H9 (cell line): ENCODE measurements around the gene RRAGC. TPM values are rescaled to one million over a fixed set of nuclear protein-coding genes. Genes with fewer than 3 reads are reported as not detected.

ENCODE experiments used
- DNase-seq: peaks from one replicate; pipeline ENCODE4 v3.0.0-alpha.2; 2017
- H2AFZ ChIP-seq: one replicate; pipeline ENCODE4 v1.6.1; 2013; ENCODE audit warnings: mild to moderate bottlenecking, low read length, control low read depth, moderate library complexity
- H2AK5ac ChIP-seq: 2 replicates; pipeline ENCODE4 v1.6.1; 2013; ENCODE audit warnings: low read length, control low read depth, mixed read lengths; ENCODE audit not compliant: insufficient read length
- H2BK120ac ChIP-seq: one replicate; pipeline ENCODE4 v1.6.1; 2013; ENCODE audit warnings: low read depth, mild to moderate bottlenecking, low read length, control low read depth, inconsistent platforms; ENCODE audit not compliant: poor library complexity, severe bottlenecking
- H2BK12ac ChIP-seq: 2 replicates; pipeline ENCODE4 v1.6.1; 2013; ENCODE audit warnings: low read length, control low read depth, mixed read lengths, low read depth; ENCODE audit not compliant: insufficient read length
- H2BK15ac ChIP-seq: 2 replicates; pipeline ENCODE4 v1.6.1; 2013; ENCODE audit warnings: low read depth, low read length, control low read depth
- H2BK20ac ChIP-seq: one replicate; pipeline ENCODE4 v1.6.1; 2013; ENCODE audit warnings: low read depth, mild to moderate bottlenecking, low read length, control low read depth, inconsistent platforms; ENCODE audit not compliant: poor library complexity, severe bottlenecking
- H2BK5ac ChIP-seq: 2 replicates; pipeline ENCODE4 v1.6.1; 2013; ENCODE audit warnings: low read length, control low read depth, mixed read lengths; ENCODE audit not compliant: insufficient read length
- H3K14ac ChIP-seq: 2 replicates; pipeline ENCODE4 v1.6.1; 2013; ENCODE audit warnings: low read length, control low read depth; ENCODE audit not compliant: insufficient read depth
- H3K18ac ChIP-seq: 2 replicates; pipeline ENCODE4 v1.6.1; 2013; ENCODE audit warnings: low read depth, mild to moderate bottlenecking, mixed read lengths, low read length, control low read depth; ENCODE audit not compliant: insufficient read length
- H3K23ac ChIP-seq: 2 replicates; pipeline ENCODE4 v1.6.1; 2013; ENCODE audit warnings: low read length, control low read depth, mixed read lengths, low read depth; ENCODE audit not compliant: insufficient read length
- H3K23me2 ChIP-seq: 2 replicates; pipeline ENCODE4 v1.6.1; 2013; ENCODE audit warnings: low read depth, mild to moderate bottlenecking, mixed read lengths, low read length, control low read depth; ENCODE audit not compliant: insufficient read length, poor library complexity, severe bottlenecking
- H3K27ac ChIP-seq: 2 replicates; pipeline ENCODE4 v1.5.1; 2013; ENCODE audit warnings: low read length, control low read depth, mixed read lengths, low read depth; ENCODE audit not compliant: insufficient read length
- H3K27me3 ChIP-seq: 2 replicates; pipeline ENCODE4 v1.6.1; 2013; ENCODE audit warnings: low read length, control low read depth, inconsistent platforms; ENCODE audit not compliant: insufficient read depth
- H3K4ac ChIP-seq: 2 replicates; pipeline ENCODE4 v1.6.1; 2013; ENCODE audit warnings: low read depth, mild to moderate bottlenecking, control low read depth, inconsistent platforms, low read length, moderate library complexity
- H3K4me1 ChIP-seq: 2 replicates; pipeline ENCODE4 v1.6.1; 2013; ENCODE audit warnings: low read length, control low read depth, inconsistent platforms; ENCODE audit not compliant: insufficient read depth
- H3K4me2 ChIP-seq: 2 replicates; pipeline ENCODE4 v1.6.1; 2013; ENCODE audit warnings: low read length, control low read depth, mixed read lengths; ENCODE audit not compliant: insufficient read length, insufficient read depth
- H3K56ac ChIP-seq: 2 replicates; pipeline ENCODE4 v1.6.1; 2013; ENCODE audit warnings: low read depth, mild to moderate bottlenecking, mixed read lengths, low read length, control low read depth; ENCODE audit not compliant: insufficient read length
- H3K79me1 ChIP-seq: 2 replicates; pipeline ENCODE4 v1.6.1; 2013; ENCODE audit warnings: low read depth, mild to moderate bottlenecking, moderate library complexity, low read length, control low read depth, inconsistent platforms; ENCODE audit not compliant: insufficient read depth, poor library complexity, severe bottlenecking
- H3K79me2 ChIP-seq: 2 replicates; pipeline ENCODE4 v1.6.1; 2013; ENCODE audit warnings: low read length, control low read depth, inconsistent platforms; ENCODE audit not compliant: insufficient read depth
- H3K9ac ChIP-seq: 2 replicates; pipeline ENCODE4 v1.6.1; 2013; ENCODE audit warnings: low read length, control low read depth, mixed read lengths; ENCODE audit not compliant: insufficient read length; ENCODE audit errors: extremely low read depth
- H3K9me3 ChIP-seq: one replicate; pipeline ENCODE4 v1.6.1; 2013; ENCODE audit warnings: low read depth, low read length, inconsistent platforms; ENCODE audit not compliant: control insufficient read depth
- H3T11ph ChIP-seq: one replicate; pipeline ENCODE4 v1.6.1; 2013; ENCODE audit warnings: mild to moderate bottlenecking, low read length, control low read depth, inconsistent platforms
- H4K20me1 ChIP-seq: one replicate; pipeline ENCODE4 v1.6.1; 2013; ENCODE audit not compliant: control insufficient read depth, insufficient read length, insufficient read depth
- H4K5ac ChIP-seq: 2 replicates; pipeline ENCODE4 v1.6.1; 2013; ENCODE audit warnings: low read depth, mild to moderate bottlenecking, mixed read lengths, low read length, control low read depth; ENCODE audit not compliant: insufficient read length
- H4K8ac ChIP-seq: replicated peaks from 2 replicates; pipeline ENCODE4 v1.6.1; 2013; ENCODE audit warnings: low read length, control low read depth, mixed read lengths, low read depth; ENCODE audit not compliant: insufficient read length
- H4K91ac ChIP-seq: 2 replicates; pipeline ENCODE4 v1.6.1; 2013; ENCODE audit warnings: low read depth, mild to moderate bottlenecking, moderate library complexity, mixed read lengths, low read length, control low read depth; ENCODE audit not compliant: insufficient read length
- H3K27ac Mint-ChIP-seq, 3 experiments: 2 replicates in 2 of 3; 3 replicates in 1 of 3; pipeline ENCODE4 v1.8.0; 2020 to 2021; ENCODE audit warnings: mixed read lengths in 3 of 3, mild to moderate bottlenecking in 1 of 3, moderate library complexity in 1 of 3
- H3K27me3 Mint-ChIP-seq: 2 replicates; pipeline ENCODE4 v1.8.0; 2021; ENCODE audit warnings: low read depth, mild to moderate bottlenecking, moderate library complexity, mixed read lengths
- H3K36me3 Mint-ChIP-seq, 3 experiments: 2 replicates in 2 of 3; 3 replicates in 1 of 3; pipeline ENCODE4 v1.8.0; 2020 to 2021; ENCODE audit warnings: low read depth in 3 of 3, mixed read lengths in 3 of 3; ENCODE audit not compliant: insufficient read depth in 1 of 3
- H3K4me1 Mint-ChIP-seq, 2 experiments: 2 replicates each; pipeline ENCODE4 v1.8.0; 2020; ENCODE audit warnings: mixed read lengths in 2 of 2
- H3K4me3 Mint-ChIP-seq, 2 experiments: 2 replicates in 1 of 2; 3 replicates in 1 of 2; pipeline ENCODE4 v1.8.0; 2020 to 2021; ENCODE audit warnings: mild to moderate bottlenecking in 2 of 2, mixed read lengths in 2 of 2, moderate library complexity in 1 of 2
- H3K9me3 Mint-ChIP-seq, 2 experiments: 2 replicates in 1 of 2; 3 replicates in 1 of 2; pipeline ENCODE4 v1.8.0; 2020; ENCODE audit warnings: mild to moderate bottlenecking in 2 of 2, mixed read lengths in 2 of 2, moderate library complexity in 1 of 2
- WGBS: extraction: QIAGEN DNeasy Blood & Tissue Kit; methylation state at CpG from one replicate; pipeline ENCODE4 v1.1.7; 2013; ENCODE audit warnings: missing lambda C conversion rate, low lambda C conversion rate, mixed read lengths; ENCODE audit not compliant: insufficient read length; ENCODE audit errors: extremely low coverage; 5-methylcytosine and 5-hydroxymethylcytosine counted together
- total RNA-seq: library from RNA; stranded (reverse); gene quantifications from 2 replicates; pipeline ENCODE4 v1.2.1, GENCODE V29; 2021
- TF ChIP-seq, protein P1 (sequence below): fragments of 200-600 bp; sonication (generic); conservative IDR thresholded peaks from 3 replicates; pipeline ENCODE4 v1.8.0; 2021; ENCODE audit warnings: antibody characterized with exemption, mild to moderate bottlenecking

The RRAGC gene
- total RNA-seq, 1 experiment from 2014 or later: 17.9 TPM

DNA sequence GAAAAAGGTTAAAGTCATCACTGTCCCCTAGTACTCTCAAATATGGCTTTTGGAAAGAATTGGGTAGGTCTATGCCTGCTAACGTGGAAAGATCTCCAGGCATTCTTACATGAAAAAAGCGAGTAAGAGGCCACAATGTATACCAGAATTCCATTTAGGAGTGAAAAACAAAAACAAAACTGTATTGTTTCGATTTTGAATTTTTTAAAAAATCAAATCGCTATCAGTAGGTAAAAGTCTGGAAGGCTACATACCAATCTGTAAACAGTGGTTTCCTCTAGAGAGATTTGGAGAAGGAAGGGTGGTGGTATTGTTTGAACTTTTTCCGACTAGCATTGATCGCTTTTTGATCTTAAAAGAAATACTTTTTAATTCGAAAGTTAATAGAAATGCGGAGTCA, 55.9 kb downstream of the RRAGC start:
- H3K27ac Mint-ChIP-seq: no peak overlapping the region
- H3K9me3 ChIP-seq: no peaks in the 10 kb centered on the region
- no peak overlapping the region for H3K4ac ChIP-seq
- no peak overlapping the region for H3K23ac ChIP-seq
- H3K56ac ChIP-seq: no peak overlapping the region
- H3K27me3 ChIP-seq: peaks cover 10% of the 10 kb centered on the region; the same call in 1 of the 2 replicates
- DNase-seq: no peak
- no peak overlapping the region for H4K8ac ChIP-seq
- H2AK5ac ChIP-seq: no peak overlapping the region
- H3K18ac ChIP-seq: no peak overlapping the region
- no peak overlapping the region for H2AFZ ChIP-seq
- H3K14ac ChIP-seq: no peak overlapping the region
- no peaks in the 10 kb centered on the region for H3K79me1 ChIP-seq
- no peaks in the 10 kb centered on the region for H3K79me2 ChIP-seq
- no peak overlapping the region for H2BK5ac ChIP-seq
- no peak overlapping the region for H3K9ac ChIP-seq
- H3K36me3 Mint-ChIP-seq: peaks cover 0 to 2% (median 0%) of the 10 kb centered on the region in 3 experiments; a peak in 2 of 7 replicates
- peaks cover 4 to 7% of the 10 kb centered on the region in 2 experiments; a peak in 4 of 5 replicates for H3K9me3 Mint-ChIP-seq
- no peak overlapping the region for H2BK120ac ChIP-seq
- H4K20me1 ChIP-seq: no peaks in the 10 kb centered on the region
- no peak overlapping the region for H2BK20ac ChIP-seq
- peak overlapping the region; percentile 39 for H3K4me2 ChIP-seq
- TF ChIP-seq, protein P1, sequence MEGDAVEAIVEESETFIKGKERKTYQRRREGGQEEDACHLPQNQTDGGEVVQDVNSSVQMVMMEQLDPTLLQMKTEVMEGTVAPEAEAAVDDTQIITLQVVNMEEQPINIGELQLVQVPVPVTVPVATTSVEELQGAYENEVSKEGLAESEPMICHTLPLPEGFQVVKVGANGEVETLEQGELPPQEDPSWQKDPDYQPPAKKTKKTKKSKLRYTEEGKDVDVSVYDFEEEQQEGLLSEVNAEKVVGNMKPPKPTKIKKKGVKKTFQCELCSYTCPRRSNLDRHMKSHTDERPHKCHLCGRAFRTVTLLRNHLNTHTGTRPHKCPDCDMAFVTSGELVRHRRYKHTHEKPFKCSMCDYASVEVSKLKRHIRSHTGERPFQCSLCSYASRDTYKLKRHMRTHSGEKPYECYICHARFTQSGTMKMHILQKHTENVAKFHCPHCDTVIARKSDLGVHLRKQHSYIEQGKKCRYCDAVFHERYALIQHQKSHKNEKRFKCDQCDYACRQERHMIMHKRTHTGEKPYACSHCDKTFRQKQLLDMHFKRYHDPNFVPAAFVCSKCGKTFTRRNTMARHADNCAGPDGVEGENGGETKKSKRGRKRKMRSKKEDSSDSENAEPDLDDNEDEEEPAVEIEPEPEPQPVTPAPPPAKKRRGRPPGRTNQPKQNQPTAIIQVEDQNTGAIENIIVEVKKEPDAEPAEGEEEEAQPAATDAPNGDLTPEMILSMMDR: no peak
- H3K27ac ChIP-seq: no peak overlapping the region
- no peaks in the 10 kb centered on the region for H3K23me2 ChIP-seq
- no peak overlapping the region for H4K91ac ChIP-seq
- no peak overlapping the region for H2BK15ac ChIP-seq
- H3K4me1 Mint-ChIP-seq: peaks cover 12 to 18% of the 10 kb centered on the region in 2 experiments
- WGBS: no CpG with 5 or more reads among the region's 8 CpGs
- H3T11ph ChIP-seq: no peak overlapping the region
- H3K27me3 Mint-ChIP-seq: peaks cover 87% of the 10 kb centered on the region
- no peaks in the 10 kb centered on the region; the same call in 1 of the 2 replicates for H3K4me1 ChIP-seq
- H3K4me3 Mint-ChIP-seq: peak overlapping the region; percentile 45 to 65
- no peak overlapping the region for H4K5ac ChIP-seq
- H2BK12ac ChIP-seq: no peak overlapping the region
